K562 (cell line): Measurements from ENCODE around the gene CDC20B. TPM values are rescaled to one million over a fixed set of nuclear protein-coding genes. Genes with fewer than 3 reads are reported as not detected.

ENCODE experiments used
- ARID3A ChIP-seq: IDR thresholded peaks from 2 replicates; pipeline ENCODE4 v1.6.1; 2012; ENCODE audit warnings: low read depth, low read length, improper control_type of control experiment, borderline replicate concordance
- ATF4 ChIP-seq: fragments of 450-650 bp; formaldehyde crosslinking; IDR thresholded peaks from 2 replicates; pipeline ENCODE4 v1.4.0; 2022; ENCODE audit warnings: mild to moderate bottlenecking, moderate library complexity
- GTF3C2 ChIP-seq: IDR thresholded peaks from 3 replicates; pipeline ENCODE4 v1.6.1; 2011; ENCODE audit warnings: borderline replicate concordance, mild to moderate bottlenecking, moderate library complexity; ENCODE audit not compliant: insufficient read length; ENCODE audit errors: extremely low read depth
- MBD1 ChIP-seq: fragments of 250-450 bp; sonication (Bioruptor Pico); IDR thresholded peaks from 2 replicates; pipeline ENCODE4 v1.8.0; 2022; ENCODE audit warnings: inconsistent platforms
- MCM2 ChIP-seq: fragments of 450-650 bp; IDR thresholded peaks from 2 replicates; pipeline ENCODE4 v1.6.1; 2017; ENCODE audit warnings: low read depth, mild to moderate bottlenecking
- NONO ChIP-seq, 2 experiments: fragments of 200-400 bp in 1 of 2; fragments of 450-650 bp in 1 of 2; formaldehyde crosslinking in 1 of 2; IDR thresholded peaks; 2 replicates each; pipeline ENCODE4 v1.6.1; 2017; ENCODE audit warnings: low read depth in 2 of 2, mild to moderate bottlenecking in 2 of 2, moderate library complexity in 2 of 2, low read length in 1 of 2
- PBX2 ChIP-seq, 2 experiments: IDR thresholded peaks in 1 of 2; conservative IDR thresholded peaks in 1 of 2; 2 replicates each; pipeline ENCODE4 v1.6.1; 2016; ENCODE audit warnings: low read depth in 2 of 2, mild to moderate bottlenecking in 1 of 2, missing compliant biosample characterization in 1 of 2, missing genetic modification characterization in 1 of 2, moderate library complexity in 1 of 2
- POLR2G ChIP-seq: fragments of 200-400 bp; formaldehyde crosslinking; IDR thresholded peaks from 2 replicates; pipeline ENCODE4 v1.6.1; 2017; ENCODE audit warnings: low read depth, mild to moderate bottlenecking, antibody characterized with exemption, low read length, moderate library complexity
- SMARCA5 ChIP-seq: fragments of 450-650 bp; IDR thresholded peaks from 2 replicates; pipeline ENCODE4 v1.6.1; 2016
- XRCC4 ChIP-seq: IDR thresholded peaks from one replicate; pipeline ENCODE4 v1.6.1; 2011; ENCODE audit not compliant: insufficient read depth, insufficient read length; ENCODE audit errors: extremely low read depth
- ZKSCAN8 ChIP-seq: fragments of 200-800 bp; sonication (Bioruptor generic); IDR thresholded peaks from 2 replicates; pipeline ENCODE4 v1.6.1; 2016; ENCODE audit warnings: missing genetic modification characterization, missing compliant biosample characterization
- ZNF584 ChIP-seq: fragments of 200-800 bp; sonication (Bioruptor generic); IDR thresholded peaks from 2 replicates; pipeline ENCODE4 v1.6.1; 2016; ENCODE audit warnings: low read depth, mild to moderate bottlenecking, missing genetic modification characterization, missing compliant biosample characterization
- ZNF639 ChIP-seq, 2 experiments: fragments of 200-800 bp in 1 of 2; sonication (Bioruptor generic) in 1 of 2; sonication (generic) in 1 of 2; formaldehyde crosslinking in 1 of 2; IDR thresholded peaks in 1 of 2; conservative IDR thresholded peaks in 1 of 2; 2 replicates each; pipeline versions ENCODE4 v1.5.0 to v1.6.1; 2016 to 2020; ENCODE audit warnings: missing compliant biosample characterization in 1 of 2, missing genetic modification characterization in 1 of 2, missing genetic modification reagents in 1 of 2
- polyA plus RNA-seq, 8 experiments: library from polyadenylated mRNA; depleted of rRNA in 4 of 8; stranded (reverse) in 5 of 8; unstranded in 3 of 8; fragments of >200 nt; fragmentation: Nextera tagmentation in 2 of 8; fragmentation: Illumina TruSeq in 1 of 8; extraction: Ambion mirVana in 2 of 8; extraction: Trizol in 1 of 8; gene quantifications; 2 replicates each; pipeline versions ENCODE4 v1.2.1 to v1.2.3, GENCODE V29; 2011 to 2014; ENCODE audit warnings: inconsistent platforms in 1 of 8, missing spikeins in 1 of 8
- total RNA-seq, 7 experiments: library from RNA; depleted of rRNA in 6 of 7; stranded (reverse); fragments of >200 nt in 6 of 7; fragmentation: Illumina TruSeq in 2 of 7; extraction: Trizol in 2 of 7; gene quantifications; 2 replicates each; pipeline versions ENCODE4 v1.2.1 to v1.2.3, GENCODE V29; 2011 to 2021; ENCODE audit warnings: low replicate concordance in 1 of 7

The CDC20B gene
- total and polyA plus RNA-seq, 9 of the 15 experiments (the other 6 are each of a cell fraction or from before 2014, with no cell fraction given), result 0.04 TPM; not detected in 8

- TF ChIP-seq MBD1, result no peak
- TF ChIP-seq ZKSCAN8 (CRISPR knock-in tag), result no peak
- TF ChIP-seq ZNF639 (CRISPR knock-in tag; conservative IDR thresholded peaks at IDR 0.05 in 1 of 2, IDR thresholded peaks at IDR 0.05 in 1 of 2), result no peak
- TF ChIP-seq ARID3A, result no peak
- no peak for TF ChIP-seq MCM2
- TF ChIP-seq POLR2G, result peak; percentile 78
- no peak for TF ChIP-seq PBX2 (CRISPR knock-in tag; IDR thresholded peaks at IDR 0.05; ENCODE audit: low read depth)
- no peak for TF ChIP-seq PBX2 (tag; conservative IDR thresholded peaks at IDR 0.05; ENCODE audit: low read depth)
- TF ChIP-seq GTF3C2, result no peak
- TF ChIP-seq ATF4 (CRISPR knock-in tag), result no peak
- TF ChIP-seq XRCC4, result no peak
- no peak for TF ChIP-seq SMARCA5
- TF ChIP-seq ZNF584 (CRISPR knock-in tag), result no peak
- TF ChIP-seq NONO (IDR thresholded peaks at IDR 0.05; ENCODE audit: low read depth in 2 of 2, low read length in 1 of 2), result 0 out of 4 replicates have a peak, but pooled peaks of 1 of the 2 experiments have one; percentile 44
These were observed at the start of gene CDC20B (continued) for GRCh38 chr5:55172937-55173686.
